OCI-LY7 (cell line): ENCODE data around the gene GGA1.

Source experiments
- CTCF ChIP-seq: fragments of 200-600 bp; sonication (generic); conservative IDR thresholded peaks from 2 replicates; pipeline ENCODE4 v1.5.1; 2014; ENCODE audit warnings: mild to moderate bottlenecking, antibody characterized with exemption, low read length, moderate library complexity, mixed read lengths
- EZH2phosphoT487 ChIP-seq: fragments of 200-600 bp; sonication (generic); IDR thresholded peaks from 2 replicates; pipeline ENCODE4 v1.6.1; 2018; ENCODE audit warnings: low read depth, borderline replicate concordance, mild to moderate bottlenecking, mixed run types, antibody characterized with exemption, low read length, moderate library complexity, mixed read lengths

GRCh38 chr22:37669586-37669985 is 61.0 kb downstream of the GGA1 start:
- TF ChIP-seq CTCF (no peak), EZH2phosphoT487 (no peak)
